Neural progenitor cell (in vitro differentiated cells): ENCODE data around the gene SLC41A3. TPM values are rescaled to one million over a fixed set of nuclear protein-coding genes. Genes with fewer than 3 reads are reported as not detected.

ENCODE experiments used
- DNase-seq: peaks from one replicate; pipeline ENCODE4 v3.0.0-alpha.2; 2016; ENCODE audit warnings: low spot score
- H2AFZ ChIP-seq: fragments of 200-600 bp; sonication (generic); replicated peaks from 2 replicates; pipeline ENCODE4 v1.6.1; 2016; ENCODE audit warnings: antibody characterized with exemption
- H3F3A ChIP-seq: fragments of 200-600 bp; sonication (generic); 2 replicates; pipeline ENCODE4 v1.6.1; 2016; ENCODE audit warnings: antibody characterized with exemption, low read depth
- H3K27ac ChIP-seq: fragments of 200-600 bp; sonication (generic); 2 replicates; pipeline ENCODE4 v1.5.1; 2016; ENCODE audit warnings: mild to moderate bottlenecking
- H3K27me3 ChIP-seq: fragments of 200-600 bp; sonication (generic); 2 replicates; pipeline ENCODE4 v1.6.1; 2016; ENCODE audit warnings: mild to moderate bottlenecking, moderate library complexity
- H3K36me3 ChIP-seq: fragments of 200-600 bp; sonication (generic); 2 replicates; pipeline ENCODE4 v1.5.1; 2016
- H3K4me1 ChIP-seq: fragments of 200-600 bp; sonication (generic); 2 replicates; pipeline ENCODE4 v1.6.1; 2016; ENCODE audit warnings: mixed run types
- H3K4me2 ChIP-seq: fragments of 200-600 bp; sonication (generic); 2 replicates; pipeline ENCODE4 v1.6.1; 2016
- H3K4me3 ChIP-seq: fragments of 200-600 bp; sonication (generic); 2 replicates; pipeline ENCODE4 v1.5.1; 2016
- H3K79me2 ChIP-seq: fragments of 200-600 bp; sonication (generic); 2 replicates; pipeline ENCODE4 v1.6.1; 2016; ENCODE audit warnings: low read depth
- H3K9ac ChIP-seq: fragments of 200-600 bp; sonication (generic); 2 replicates; pipeline ENCODE4 v1.6.1; 2016
- H3K9me3 ChIP-seq: fragments of 200-600 bp; sonication (generic); 2 replicates; pipeline ENCODE4 v1.5.1; 2016; ENCODE audit warnings: low read depth
- H4K20me1 ChIP-seq: fragments of 200-600 bp; sonication (generic); 2 replicates; pipeline ENCODE4 v1.6.1; 2016; ENCODE audit warnings: low read depth
- H3K27ac Mint-ChIP-seq: 3 replicates; pipeline ENCODE4 v1.8.0; 2021; ENCODE audit warnings: mixed read lengths
- H3K27me3 Mint-ChIP-seq: 2 replicates; pipeline ENCODE4 v1.8.0; 2022; ENCODE audit warnings: low read depth, mild to moderate bottlenecking, inconsistent platforms, moderate library complexity, mixed read lengths; ENCODE audit not compliant: insufficient read depth
- H3K36me3 Mint-ChIP-seq: 3 replicates; pipeline ENCODE4 v1.8.0; 2021; ENCODE audit warnings: mixed read lengths
- H3K4me1 Mint-ChIP-seq: 3 replicates; pipeline ENCODE4 v1.8.0; 2021; ENCODE audit warnings: mixed read lengths
- H3K4me3 Mint-ChIP-seq: 3 replicates; pipeline ENCODE4 v1.8.0; 2021; ENCODE audit warnings: mild to moderate bottlenecking, moderate library complexity, mixed read lengths
- H3K9me3 Mint-ChIP-seq: 3 replicates; pipeline ENCODE4 v1.8.0; 2020; ENCODE audit warnings: mixed read lengths
- CTCF ChIP-seq: fragments of 200-600 bp; sonication (generic); IDR thresholded peaks from 2 replicates; pipeline ENCODE4 v1.5.1; 2017; ENCODE audit warnings: antibody characterized with exemption, mild to moderate bottlenecking
- EZH2 ChIP-seq: fragments of 200-600 bp; sonication (generic); IDR thresholded peaks from 2 replicates; pipeline ENCODE4 v1.6.1; 2017; ENCODE audit warnings: antibody characterized with exemption, mild to moderate bottlenecking, moderate library complexity
- EZH2phosphoT487 ChIP-seq: fragments of 200-600 bp; sonication (generic); IDR thresholded peaks from 2 replicates; pipeline ENCODE4 v1.6.1; 2017; ENCODE audit warnings: antibody characterized with exemption
- total RNA-seq: library from RNA; depleted of rRNA; stranded (reverse); fragments of >200 nt; gene quantifications from 2 replicates; pipeline ENCODE4 v1.2.3, GENCODE V29; 2015; ENCODE audit warnings: low replicate concordance

Gene SLC41A3
- total RNA-seq, 1 donor from 2014 or later: 24.9 TPM

GRCh38 chr3:126035362-126036050 lies 48.4 kb downstream of the SLC41A3 start:
- Mint-ChIP-seq H3K27me3 (no peaks in the 10 kb centered on the region), H3K4me1 (peaks cover 6% of the 10 kb centered on the region), H3K4me3 (no peak overlapping the region), H3K9me3 (peaks cover 5% of the 10 kb centered on the region), H3K36me3 (peaks cover 34% of the 10 kb centered on the region), H3K27ac (no peak overlapping the region)
- Histone ChIP-seq H3K9me3 (no peaks in the 10 kb centered on the region), H3K4me2 (no peak overlapping the region), H3K79me2 (no peaks in the 10 kb centered on the region), H3K36me3 (no peaks in the 10 kb centered on the region), H3K4me3 (no peak overlapping the region), H3K9ac (no peak overlapping the region), H3F3A (no peaks in the 10 kb centered on the region), H3K27me3 (no peaks in the 10 kb centered on the region), H3K4me1 (no peaks in the 10 kb centered on the region), H3K27ac (no peak overlapping the region), H2AFZ (no peak overlapping the region), H4K20me1 (no peaks in the 10 kb centered on the region)
- no peak for DNase-seq
- TF ChIP-seq CTCF: no peak
- TF ChIP-seq EZH2: no peak
- TF ChIP-seq EZH2phosphoT487: no peak

- DNase-seq: no peak
- no peak overlapping the region for H3K4me3 Mint-ChIP-seq
Observed at GRCh38 chr3:126034481-126035361, 49.2 kb downstream of the SLC41A3 start.

GRCh38 chr3:126033765-126034164 lies 50.2 kb downstream of the SLC41A3 start:
- H3K9me3 ChIP-seq: no peaks in the 10 kb centered on the region
- no peaks in the 10 kb centered on the region for H3K27me3 ChIP-seq
- Mint-ChIP-seq H3K36me3 (peaks cover 39% of the 10 kb centered on the region), H3K27ac (no peak overlapping the region), H3K4me1 (peaks cover 6% of the 10 kb centered on the region), H3K4me3 (no peak overlapping the region), H3K9me3 (peaks cover 13% of the 10 kb centered on the region), H3K27me3 (no peaks in the 10 kb centered on the region)
- H3K4me1 ChIP-seq: no peaks in the 10 kb centered on the region
- no peak overlapping the region for H3K27ac ChIP-seq
- H3K36me3 ChIP-seq: no peaks in the 10 kb centered on the region
- H3K79me2 ChIP-seq: no peaks in the 10 kb centered on the region
- DNase-seq: no peak
- H3K4me2 ChIP-seq: no peak overlapping the region
- H4K20me1 ChIP-seq: no peaks in the 10 kb centered on the region
- H3K9ac ChIP-seq: no peak overlapping the region
- TF ChIP-seq EZH2phosphoT487 (no peak), CTCF (no peak), EZH2 (no peak)
- H3K4me3 ChIP-seq: no peak overlapping the region
- no peaks in the 10 kb centered on the region for H3F3A ChIP-seq
- no peak overlapping the region for H2AFZ ChIP-seq

More at GRCh38 chr3:126034481-126035361, 49.2 kb downstream of the SLC41A3 start:
- no peak overlapping the region for H3K27ac Mint-ChIP-seq
- H3K36me3 Mint-ChIP-seq: peaks cover 34% of the 10 kb centered on the region
- Histone ChIP-seq H3K27ac (no peak overlapping the region), H3K9me3 (no peaks in the 10 kb centered on the region), H3K27me3 (no peaks in the 10 kb centered on the region), H3K4me1 (no peaks in the 10 kb centered on the region), H3K79me2 (no peaks in the 10 kb centered on the region), H3K36me3 (no peaks in the 10 kb centered on the region), H4K20me1 (no peaks in the 10 kb centered on the region), H3K4me3 (no peak overlapping the region), H2AFZ (no peak overlapping the region), H3F3A (no peaks in the 10 kb centered on the region), H3K9ac (no peak overlapping the region), H3K4me2 (no peak overlapping the region)
- peaks cover 6% of the 10 kb centered on the region for H3K4me1 Mint-ChIP-seq
- H3K9me3 Mint-ChIP-seq: peaks cover 5% of the 10 kb centered on the region
- TF ChIP-seq EZH2 (no peak), CTCF (no peak), EZH2phosphoT487 (no peak)
- no peaks in the 10 kb centered on the region for H3K27me3 Mint-ChIP-seq
